ENCODE data around the gene PRRG3.

The PRRG3 gene

DNA sequence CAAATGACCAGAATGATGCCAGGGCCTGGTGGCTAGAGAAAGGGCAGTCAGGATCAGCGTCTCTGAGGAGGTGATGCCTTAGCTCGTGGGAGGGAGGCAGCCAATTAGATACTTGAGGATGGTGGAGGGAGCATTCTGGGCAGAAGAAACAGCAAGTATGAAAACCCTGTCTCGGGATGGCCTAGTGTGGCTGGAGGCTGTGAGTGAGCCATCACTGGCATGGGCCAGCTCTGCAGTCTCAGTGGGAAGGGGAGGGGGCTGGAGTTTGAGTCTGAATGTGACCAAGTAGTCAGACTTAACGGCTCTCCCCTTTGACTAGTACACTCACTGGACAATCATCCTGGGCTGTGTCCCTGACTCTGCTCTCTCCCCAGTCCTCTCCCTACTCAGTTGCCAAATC lies 46.3 kb downstream of the PRRG3 start:
- in situ Hi-C loops (cut with HindIII; ENCODE audit: low sequenced_read_pairs), result no loop called here

DNA sequence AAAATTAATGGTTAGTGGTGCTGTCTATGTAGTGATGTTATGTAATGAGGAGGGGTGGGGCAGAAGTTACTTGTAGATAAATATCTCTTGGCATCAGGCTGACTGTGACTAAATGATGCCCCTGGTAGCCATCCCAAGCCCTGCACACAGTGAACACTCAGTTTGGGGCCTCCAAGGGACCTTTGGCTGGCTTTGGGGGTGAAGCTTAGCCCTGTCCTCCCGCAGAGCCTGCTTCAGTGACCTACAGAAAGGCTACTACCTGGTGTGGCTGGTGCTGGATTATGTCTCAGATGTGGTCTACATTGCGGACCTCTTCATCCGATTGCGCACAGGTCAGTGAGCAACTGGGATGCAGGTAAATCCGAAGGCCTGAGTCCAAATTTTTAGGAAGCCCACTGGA lies 47.1 kb downstream of the PRRG3 start:
- in situ Hi-C loops (cut with HindIII; ENCODE audit: low sequenced_read_pairs), result no loop called here

DNA sequence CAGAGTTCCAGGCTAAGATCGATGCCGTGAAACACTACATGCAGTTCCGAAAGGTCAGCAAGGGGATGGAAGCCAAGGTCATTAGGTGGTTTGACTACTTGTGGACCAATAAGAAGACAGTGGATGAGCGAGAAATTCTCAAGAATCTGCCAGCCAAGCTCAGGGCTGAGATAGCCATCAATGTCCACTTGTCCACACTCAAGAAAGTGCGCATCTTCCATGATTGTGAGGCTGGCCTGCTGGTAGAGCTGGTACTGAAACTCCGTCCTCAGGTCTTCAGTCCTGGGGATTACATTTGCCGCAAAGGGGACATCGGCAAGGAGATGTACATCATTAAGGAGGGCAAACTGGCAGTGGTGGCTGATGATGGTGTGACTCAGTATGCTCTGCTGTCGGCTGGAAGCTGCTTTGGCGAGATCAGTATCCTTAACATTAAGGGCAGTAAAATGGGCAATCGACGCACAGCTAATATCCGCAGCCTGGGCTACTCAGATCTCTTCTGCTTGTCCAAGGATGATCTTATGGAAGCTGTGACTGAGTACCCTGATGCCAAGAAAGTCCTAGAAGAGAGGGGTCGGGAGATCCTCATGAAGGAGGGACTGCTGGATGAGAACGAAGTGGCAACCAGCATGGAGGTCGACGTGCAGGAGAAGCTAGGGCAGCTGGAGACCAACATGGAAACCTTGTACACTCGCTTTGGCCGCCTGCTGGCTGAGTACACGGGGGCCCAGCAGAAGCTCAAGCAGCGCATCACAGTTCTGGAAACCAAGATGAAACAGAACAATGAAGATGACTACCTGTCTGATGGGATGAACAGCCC lies 48.6 kb downstream of the PRRG3 start:
- in situ Hi-C loops (cut with HindIII; ENCODE audit: low sequenced_read_pairs), result no loop called here

DNA sequence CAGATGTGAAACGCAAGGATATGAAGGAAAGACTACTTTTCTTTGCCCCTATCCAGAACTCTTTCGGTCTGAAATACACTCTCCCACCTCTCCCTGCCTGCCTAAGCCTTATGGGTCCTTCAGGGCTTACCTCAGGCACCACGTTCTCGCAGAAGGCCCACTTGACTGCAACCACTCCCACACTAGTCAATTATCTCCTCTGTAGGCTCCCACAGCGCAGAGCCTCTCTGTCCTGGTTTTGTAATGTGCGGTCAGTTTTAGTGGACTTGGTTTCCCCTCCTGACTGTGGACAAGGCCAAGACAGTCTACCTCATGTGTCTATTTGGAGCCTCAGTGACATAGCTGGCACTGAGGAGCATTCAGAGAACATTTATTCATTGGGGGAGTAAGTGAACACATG lies 50.4 kb downstream of the PRRG3 start:
- in situ Hi-C loops (cut with HindIII; ENCODE audit: low sequenced_read_pairs), result no loop called here

DNA sequence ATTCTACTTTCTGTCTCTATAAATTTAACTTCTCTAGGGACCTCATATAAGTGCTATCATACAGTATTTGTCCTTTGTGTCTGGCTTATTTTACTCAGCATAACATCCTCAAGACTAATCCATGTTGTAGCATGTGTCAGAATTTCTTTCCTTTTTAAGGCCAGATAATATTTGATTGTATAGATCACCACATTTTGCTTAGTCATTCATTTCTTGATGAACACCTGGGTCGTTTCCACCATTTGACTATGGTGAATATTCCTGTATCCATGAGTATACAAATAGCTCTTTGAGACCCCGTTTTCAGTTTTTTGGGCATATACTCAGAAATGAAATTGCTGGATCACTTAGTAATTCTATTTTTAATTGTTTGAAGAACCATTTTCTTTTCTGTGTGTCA lies 51.2 kb downstream of the PRRG3 start:
- in situ Hi-C loops (cut with HindIII; ENCODE audit: low sequenced_read_pairs), result no loop called here

DNA sequence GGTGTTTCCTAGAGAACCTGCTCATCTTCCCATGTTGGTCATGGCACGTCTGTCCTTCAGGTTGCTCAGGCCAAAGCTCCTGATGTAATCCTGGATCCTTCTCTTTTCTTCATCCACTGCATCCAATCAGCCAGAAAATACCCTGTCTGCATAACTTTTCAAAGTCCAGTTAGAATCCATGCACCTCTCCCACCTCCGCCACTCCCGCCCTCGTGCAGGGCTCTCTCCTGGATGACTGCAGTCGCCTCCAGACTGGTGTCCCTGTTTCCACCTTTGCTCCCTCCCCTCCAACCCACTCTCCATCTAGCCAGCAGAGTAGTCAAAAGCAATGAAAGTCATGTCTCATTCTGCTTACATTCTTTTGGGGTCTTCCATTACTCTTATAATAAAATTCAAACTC lies 55.3 kb downstream of the PRRG3 start:
- in situ Hi-C loops (cut with HindIII; ENCODE audit: low sequenced_read_pairs), result no loop called here

DNA sequence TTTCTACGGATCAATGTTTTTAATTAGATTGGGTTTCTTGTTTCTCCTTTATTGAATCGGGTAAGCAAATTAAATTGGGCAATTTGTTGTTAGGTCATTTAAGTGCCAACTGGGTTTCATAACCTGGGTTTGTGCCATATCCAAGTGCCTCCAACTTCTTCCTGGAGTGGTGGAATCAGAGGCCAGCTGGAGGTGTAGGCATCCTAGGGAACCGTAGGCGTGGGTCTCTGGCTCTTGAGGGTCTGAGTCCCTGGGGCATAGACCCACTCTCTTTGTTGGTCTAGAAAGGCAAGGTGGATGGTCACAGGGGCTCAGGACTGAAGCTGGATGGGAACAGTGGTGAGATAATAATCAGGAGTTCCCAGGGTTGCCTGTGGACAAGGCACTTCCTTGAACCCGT lies 57.6 kb downstream of the PRRG3 start:
- in situ Hi-C loops (cut with HindIII; ENCODE audit: low sequenced_read_pairs), result no loop called here

DNA sequence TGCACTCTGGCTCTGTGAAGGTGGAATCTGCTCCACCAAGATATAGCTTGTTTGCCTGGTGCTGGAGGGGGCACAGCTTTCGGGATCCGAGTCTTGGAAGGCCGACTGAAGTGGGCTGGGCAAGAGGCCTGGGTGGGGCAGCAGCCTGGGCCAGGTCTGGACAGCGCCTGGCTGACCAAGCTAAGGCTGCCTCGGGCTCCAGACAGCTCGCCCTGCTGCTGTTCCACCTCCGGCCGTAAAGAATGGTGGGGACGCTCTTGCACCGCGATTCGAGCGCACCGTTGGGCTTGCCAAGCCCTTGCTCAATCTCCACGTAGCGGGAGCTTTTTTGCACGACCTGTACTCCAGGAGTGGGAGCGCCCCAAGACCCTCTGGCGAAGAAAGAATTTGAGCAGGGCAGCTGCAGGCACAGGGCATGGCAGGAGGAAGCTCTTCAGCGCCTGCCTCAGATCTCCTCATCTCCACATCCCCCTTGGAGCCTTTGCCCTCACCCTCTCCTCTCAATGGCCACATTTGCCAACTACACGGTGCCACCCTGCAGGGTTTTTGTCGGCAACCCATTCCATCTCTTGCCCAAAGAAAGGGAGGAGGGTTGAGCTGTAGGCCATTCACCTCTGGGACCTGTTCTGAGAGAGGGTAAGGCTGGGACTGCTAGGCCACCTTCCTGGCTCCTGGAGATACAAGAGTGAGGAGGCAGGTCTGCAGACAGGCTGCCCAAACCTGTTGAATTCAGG lies 58.2 kb downstream of the PRRG3 start:
- in situ Hi-C loops (cut with HindIII; ENCODE audit: low sequenced_read_pairs), result no loop called here

DNA sequence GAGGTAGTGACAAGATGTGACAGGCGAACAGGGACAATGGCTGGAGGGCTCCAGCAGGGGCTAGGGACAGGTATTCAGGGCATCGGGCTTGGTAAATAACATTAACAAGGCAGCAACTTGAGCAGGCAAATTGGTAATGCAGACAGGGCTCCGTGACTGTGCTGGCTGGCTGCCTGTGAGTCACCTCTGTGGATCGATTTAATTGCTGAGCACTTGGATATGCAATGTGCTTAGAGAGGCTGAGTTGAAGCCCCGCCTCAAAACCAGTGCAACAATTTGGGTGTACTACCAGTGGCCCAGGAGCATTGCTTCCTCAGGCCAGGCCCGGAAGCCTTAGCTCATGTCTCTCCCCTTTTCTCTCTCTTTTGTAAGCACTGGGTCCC lies 58.8 kb downstream of the PRRG3 start:
- in situ Hi-C loops (cut with HindIII; ENCODE audit: low sequenced_read_pairs), result no loop called here

DNA sequence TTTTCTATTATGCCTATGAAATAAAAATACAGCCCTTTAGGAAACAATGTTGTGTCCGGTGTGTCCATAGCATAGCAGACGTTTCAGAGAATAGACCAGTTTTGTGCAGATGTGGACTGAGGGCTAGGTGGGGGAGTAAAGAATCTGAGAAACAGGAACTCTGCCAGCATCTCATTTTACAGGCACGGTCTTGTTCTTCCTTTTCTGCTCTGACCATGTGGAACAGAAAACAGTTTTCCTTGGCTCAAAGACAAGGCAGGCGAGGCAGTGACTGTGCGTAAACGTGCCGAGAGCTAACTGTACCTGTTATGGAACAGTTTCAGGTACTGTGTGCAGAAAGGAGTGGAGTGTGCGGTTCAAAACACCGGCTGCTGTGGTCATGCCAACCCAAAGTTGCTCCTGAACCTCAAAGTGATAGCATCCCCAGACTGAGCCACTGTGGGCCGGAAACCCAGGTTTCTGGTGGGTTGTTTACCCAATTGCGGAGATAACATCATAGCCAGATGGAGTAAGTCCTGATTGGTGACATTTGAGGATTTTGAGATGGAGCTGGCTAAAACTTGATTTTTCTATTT lies 59.5 kb downstream of the PRRG3 start:
- in situ Hi-C loops (cut with HindIII; ENCODE audit: low sequenced_read_pairs), result no loop called here

Measured in DLD1 (cell line).